AG04450 (cell line): Measurements from ENCODE around the gene RPS2. TPM values are rescaled to one million over a fixed set of nuclear protein-coding genes. Genes with fewer than 3 reads are reported as not detected.
A peak's percentile ranks its signal among the peaks of the same experiment; 100 is the strongest.

Source experiments
- CTCF ChIA-PET: fragments of 300-600, 350-600 bp; formaldehyde crosslinking; extraction: SDS; loops from one replicate; lab custom pipeline; 2022; ENCODE audit warnings: antibody characterized with exemption, inconsistent platforms; lab: Charles Lee
- POLR2A ChIA-PET: fragments of 350-600 bp; formaldehyde crosslinking; extraction: SDS; loops from one replicate; lab custom pipeline; 2021; ENCODE audit warnings: antibody characterized with exemption, inconsistent platforms; lab: Yijun Ruan, JAX
- DNase-seq: peaks from one replicate; pipeline ENCODE4 v3.0.0-alpha.2; 2011; ENCODE audit warnings: low read depth, low spot score
- H3K27ac ChIP-seq: one replicate; pipeline ENCODE4 v1.5.1; 2012; ENCODE audit warnings: low read depth, low read length, control low read depth
- H3K27me3 ChIP-seq: one replicate; pipeline ENCODE4 v1.6.0; 2012; ENCODE audit warnings: low read length; ENCODE audit not compliant: control insufficient read depth, insufficient read depth
- H3K4me3 ChIP-seq: 2 replicates; pipeline ENCODE4 v1.5.1; 2011; ENCODE audit warnings: mild to moderate bottlenecking, low read depth, low read length, control low read depth
- H3K9me3 ChIP-seq: 2 replicates; pipeline ENCODE4 v1.5.1; 2012; ENCODE audit warnings: low read length; ENCODE audit not compliant: control insufficient read depth, insufficient read depth
- CTCF ChIP-seq: IDR thresholded peaks from 2 replicates; pipeline ENCODE4 v1.5.1; 2011; ENCODE audit warnings: low read depth, low read length, control low read depth, inconsistent platforms
- polyA plus RNA-seq: library from polyadenylated mRNA; depleted of rRNA; stranded (reverse); fragments of >200 nt; gene quantifications from 2 replicates; pipeline ENCODE4 v1.2.3, GENCODE V29; 2011

RPS2 gene
- polyA plus RNA-seq, 1 experiment: 2,494 TPM

DNA sequence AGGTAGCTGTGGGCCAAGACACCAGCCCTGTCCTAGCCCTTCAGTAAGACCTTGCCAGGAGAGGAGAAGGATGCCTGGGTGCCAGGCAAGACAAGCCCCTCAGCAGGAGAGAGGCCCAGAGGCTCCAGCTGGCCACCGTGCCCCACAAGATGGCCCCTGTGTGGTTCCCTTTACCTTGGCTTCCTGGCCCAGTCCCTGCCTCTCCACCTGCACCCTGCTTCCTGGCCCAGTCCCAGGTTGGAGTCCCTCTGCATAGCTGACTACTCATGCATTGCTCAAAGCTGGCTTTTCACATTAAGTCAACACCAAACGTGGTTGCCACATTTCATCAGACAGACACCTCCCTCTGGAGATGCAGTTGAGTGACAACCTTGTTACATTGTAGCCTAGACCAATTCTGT, 29.1 kb upstream of the RPS2 start:
- ChIA-PET CTCF (interaction anchor here (1.5 to 4.0 kb wide), 2 partner anchors 10 to 147 kb away, joined by 4 to 16 read pairs; no protein-coding TSS in a partner anchor), POLR2A (interaction anchor here (1.2 to 1.4 kb wide), 2 partner anchors 10 to 162 kb away, joined by 7 to 9 read pairs; partner anchors contain the start of gene TRAF7)
- H3K27me3 ChIP-seq: peaks cover 21% of the 10 kb centered on the region
- H3K9me3 ChIP-seq: peaks cover 12% of the 10 kb centered on the region; the same call in 1 of the 2 replicates
- H3K27ac ChIP-seq: no peak overlapping the region
- no peak for DNase-seq
- no peak for TF ChIP-seq CTCF
- H3K4me3 ChIP-seq: no peak overlapping the region

- Histone ChIP-seq H3K9me3 (peaks cover 12% of the 10 kb centered on the region; the same call in 1 of the 2 replicates), H3K27me3 (peaks cover 21% of the 10 kb centered on the region), H3K27ac (no peak overlapping the region), H3K4me3 (no peak overlapping the region)
- CTCF ChIA-PET: interaction anchor here (1.5 to 4.0 kb wide), 2 partner anchors 11 to 148 kb away, joined by 4 to 16 read pairs; no protein-coding TSS in a partner anchor
- POLR2A ChIA-PET: interaction anchor here (1.8 to 3.2 kb wide), 2 partner anchors 28 to 163 kb away, joined by 7 to 10 read pairs; partner anchors contain the start of genes RPS2 and TRAF7
- no peak for DNase-seq
- TF ChIP-seq CTCF: no peak
Observed at GRCh38 chr16:1992704-1993317, 28.2 kb upstream of the RPS2 start.

- DNase-seq: peak; percentile 67
- H3K27me3 ChIP-seq: peaks cover 21% of the 10 kb centered on the region
- H3K27ac ChIP-seq: no peak overlapping the region
- POLR2A ChIA-PET: interaction anchor here (1.8 to 3.2 kb wide), 2 partner anchors 27 to 163 kb away, joined by 7 to 10 read pairs; partner anchors contain the start of genes RPS2 and TRAF7
- CTCF ChIA-PET: interaction anchor here (4.0 kb wide), 1 partner anchor 12 kb away, joined by 16 read pairs; no protein-coding TSS in a partner anchor
- H3K4me3 ChIP-seq: peak overlapping the region; percentile 48
- H3K9me3 ChIP-seq: peaks cover 12% of the 10 kb centered on the region; the same call in 1 of the 2 replicates
- TF ChIP-seq CTCF: no peak
Observed at GRCh38 chr16:1991948-1992703, 27.5 kb upstream of the RPS2 start.

- DNase-seq: no peak
- no peak for TF ChIP-seq CTCF
- ChIA-PET POLR2A (interaction anchor here (1.8 to 3.2 kb wide), 2 partner anchors 27 to 164 kb away, joined by 7 to 10 read pairs; partner anchors contain the start of genes RPS2 and TRAF7), CTCF (interaction anchor here (4.0 kb wide), 1 partner anchor 13 kb away, joined by 16 read pairs; no protein-coding TSS in a partner anchor)
- Histone ChIP-seq H3K27me3 (peaks cover 21% of the 10 kb centered on the region), H3K27ac (no peak overlapping the region), H3K9me3 (peaks cover 12% of the 10 kb centered on the region; the same call in 1 of the 2 replicates), H3K4me3 (peak overlapping the region; percentile 48)
Observed at GRCh38 chr16:1991588-1991947, 26.9 kb upstream of the RPS2 start.
